ENCODE data around the gene RIT2.
"Not testable (repeated sequence)": the region's sequence is repeated elsewhere in the genome, so short reads cannot be mapped to it uniquely, and the experiment has no call there.

Gene RIT2

GRCh38 chr18:42743373-42744138 lies 371.9 kb downstream of the RIT2 start:
- FAIRE-seq (no peak), DNase-seq (ENCODE audit: insufficient read length) (no peak)

GRCh38 chr18:42742969-42743368 lies 372.5 kb downstream of the RIT2 start:
- TF ChIP-seq POLR2A (IDR thresholded peaks at IDR 0.05; ENCODE audit: low read depth, low read length) (no peak), TAF1 (IDR thresholded peaks at IDR 0.05; ENCODE audit: borderline replicate concordance, low read depth, low read length) (no peak), POLR2AphosphoS5 (IDR thresholded peaks at IDR 0.05; ENCODE audit: low read depth, low read length) (no peak)
- FAIRE-seq (no peak), DNase-seq (ENCODE audit: insufficient read length) (no peak)

More at GRCh38 chr18:42743373-42744138, 371.9 kb downstream of the RIT2 start:
- TF ChIP-seq TAF1 (IDR thresholded peaks at IDR 0.05; ENCODE audit: borderline replicate concordance, low read depth, low read length) (no peak), POLR2AphosphoS5 (IDR thresholded peaks at IDR 0.05; ENCODE audit: low read depth, low read length) (no peak), POLR2A (IDR thresholded peaks at IDR 0.05; ENCODE audit: low read depth, low read length) (no peak)

- FAIRE-seq (no peak), DNase-seq (ENCODE audit: insufficient read length) (no peak)
- TF ChIP-seq POLR2AphosphoS5 (IDR thresholded peaks at IDR 0.05; ENCODE audit: low read depth, low read length): no peak
Measured at GRCh38 chr18:42742474-42742873, 373.0 kb downstream of the RIT2 start.

GRCh38 chr18:42741805-42742347 lies 373.6 kb downstream of the RIT2 start:
- not testable (repeated sequence) for DNase-seq (ENCODE audit: insufficient read length); FAIRE-seq

- not testable (repeated sequence) for DNase-seq (ENCODE audit: insufficient read length); FAIRE-seq
Measured at GRCh38 chr18:42741299-42741698, 374.2 kb downstream of the RIT2 start.

GRCh38 chr18:42736074-42736473 lies 379.4 kb downstream of the RIT2 start:
- no peak for FAIRE-seq
- DNase-seq (ENCODE audit: insufficient read length): no peak
- TF ChIP-seq TAF1 (IDR thresholded peaks at IDR 0.05; ENCODE audit: borderline replicate concordance, low read depth, low read length) (no peak), POLR2AphosphoS5 (IDR thresholded peaks at IDR 0.05; ENCODE audit: low read depth, low read length) (no peak), POLR2A (IDR thresholded peaks at IDR 0.05; ENCODE audit: low read depth, low read length) (no peak)

GRCh38 chr18:42734520-42734919 lies 381.0 kb downstream of the RIT2 start:
- TF ChIP-seq TAF1 (IDR thresholded peaks at IDR 0.05; ENCODE audit: borderline replicate concordance, low read depth, low read length): no peak
- no peak for TF ChIP-seq POLR2AphosphoS5 (IDR thresholded peaks at IDR 0.05; ENCODE audit: low read depth, low read length)
- TF ChIP-seq POLR2A (IDR thresholded peaks at IDR 0.05; ENCODE audit: low read depth, low read length): no peak
- DNase-seq (ENCODE audit: insufficient read length) (no peak), FAIRE-seq (no peak)

GRCh38 chr18:42730272-42730671 lies 385.2 kb downstream of the RIT2 start:
- no peak for FAIRE-seq
- DNase-seq (ENCODE audit: insufficient read length): no peak
- no peak for TF ChIP-seq TAF1 (IDR thresholded peaks at IDR 0.05; ENCODE audit: borderline replicate concordance, low read depth, low read length)
- no peak for TF ChIP-seq POLR2AphosphoS5 (IDR thresholded peaks at IDR 0.05; ENCODE audit: low read depth, low read length)
- no peak for TF ChIP-seq POLR2A (IDR thresholded peaks at IDR 0.05; ENCODE audit: low read depth, low read length)

GRCh38 chr18:42719221-42719620 lies 396.3 kb downstream of the RIT2 start:
- FAIRE-seq (no peak), DNase-seq (ENCODE audit: insufficient read length) (no peak)
- no peak for TF ChIP-seq POLR2AphosphoS5 (IDR thresholded peaks at IDR 0.05; ENCODE audit: low read depth, low read length)
- TF ChIP-seq POLR2A (IDR thresholded peaks at IDR 0.05; ENCODE audit: low read depth, low read length): no peak
- TF ChIP-seq TAF1 (IDR thresholded peaks at IDR 0.05; ENCODE audit: borderline replicate concordance, low read depth, low read length): no peak

- FAIRE-seq (no peak), DNase-seq (ENCODE audit: insufficient read length) (no peak)
- TF ChIP-seq TAF1 (IDR thresholded peaks at IDR 0.05; ENCODE audit: borderline replicate concordance, low read depth, low read length) (no peak), POLR2AphosphoS5 (IDR thresholded peaks at IDR 0.05; ENCODE audit: low read depth, low read length) (no peak), POLR2A (IDR thresholded peaks at IDR 0.05; ENCODE audit: low read depth, low read length) (no peak)
Measured at GRCh38 chr18:42712065-42712464, 403.4 kb downstream of the RIT2 start.

- no peak for FAIRE-seq
- TF ChIP-seq POLR2A (IDR thresholded peaks at IDR 0.05; ENCODE audit: low read depth, low read length) (no peak), POLR2AphosphoS5 (IDR thresholded peaks at IDR 0.05; ENCODE audit: low read depth, low read length) (no peak), TAF1 (IDR thresholded peaks at IDR 0.05; ENCODE audit: borderline replicate concordance, low read depth, low read length) (no peak)
- DNase-seq (ENCODE audit: insufficient read length): no peak
Measured at GRCh38 chr18:42707080-42707479, 408.4 kb downstream of the RIT2 start.

GRCh38 chr18:42706618-42707017 lies 408.9 kb downstream of the RIT2 start:
- TF ChIP-seq POLR2AphosphoS5 (IDR thresholded peaks at IDR 0.05; ENCODE audit: low read depth, low read length) (no peak), TAF1 (IDR thresholded peaks at IDR 0.05; ENCODE audit: borderline replicate concordance, low read depth, low read length) (no peak), POLR2A (IDR thresholded peaks at IDR 0.05; ENCODE audit: low read depth, low read length) (no peak)
- DNase-seq (ENCODE audit: insufficient read length) (no peak), FAIRE-seq (no peak)
